ENCODE results near the gene CS.
"Not testable (repeated sequence)": the region's sequence is repeated elsewhere in the genome, so short reads cannot be mapped to it uniquely, and the experiment has no call there.

The CS gene

DNA sequence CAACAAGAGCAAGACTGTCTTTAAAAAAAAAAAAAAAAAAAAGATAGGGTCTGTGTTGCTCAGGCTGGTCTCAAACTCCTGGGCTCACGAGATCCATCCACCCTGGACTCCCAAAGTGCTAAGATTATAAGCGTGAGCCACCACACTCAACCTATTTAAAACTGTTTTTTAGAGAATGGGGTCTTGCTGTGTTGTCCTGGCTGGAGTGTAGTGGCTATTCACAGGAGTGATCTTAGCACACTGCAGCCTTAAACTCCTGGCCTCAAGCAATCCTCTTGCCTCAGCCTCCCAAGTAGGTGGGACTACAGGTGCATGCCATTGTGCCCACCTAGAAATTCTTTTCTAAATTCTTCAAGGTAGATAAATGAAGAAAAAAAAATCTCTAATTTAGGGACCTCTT, 25.8 kb downstream of the CS start:
- DNase-seq = no peak

DNA sequence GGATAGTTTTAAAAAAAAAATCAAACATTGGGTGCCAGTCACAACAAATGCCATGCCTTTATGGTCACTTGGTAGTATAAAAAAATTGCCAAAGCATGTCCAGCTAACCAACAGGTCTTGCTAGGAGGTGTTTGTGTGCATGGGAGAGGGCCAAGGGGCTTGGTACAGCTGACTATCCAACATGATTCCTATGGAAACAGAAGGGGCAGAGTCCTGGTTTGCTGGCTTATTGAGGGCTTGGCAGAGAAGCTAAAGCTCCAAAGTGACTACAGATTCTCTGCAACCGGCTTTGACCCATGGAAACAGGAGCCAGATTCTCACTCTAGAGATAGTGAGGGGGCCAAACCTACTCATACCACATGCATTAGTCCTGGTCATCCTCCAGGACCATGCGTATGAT, 27.7 kb downstream of the CS start:
- not testable (repeated sequence) for DNase-seq

- DNase-seq = no peak
Measured at GRCh38 chr12:56271031-56271430, 29.1 kb downstream of the CS start.

DNA sequence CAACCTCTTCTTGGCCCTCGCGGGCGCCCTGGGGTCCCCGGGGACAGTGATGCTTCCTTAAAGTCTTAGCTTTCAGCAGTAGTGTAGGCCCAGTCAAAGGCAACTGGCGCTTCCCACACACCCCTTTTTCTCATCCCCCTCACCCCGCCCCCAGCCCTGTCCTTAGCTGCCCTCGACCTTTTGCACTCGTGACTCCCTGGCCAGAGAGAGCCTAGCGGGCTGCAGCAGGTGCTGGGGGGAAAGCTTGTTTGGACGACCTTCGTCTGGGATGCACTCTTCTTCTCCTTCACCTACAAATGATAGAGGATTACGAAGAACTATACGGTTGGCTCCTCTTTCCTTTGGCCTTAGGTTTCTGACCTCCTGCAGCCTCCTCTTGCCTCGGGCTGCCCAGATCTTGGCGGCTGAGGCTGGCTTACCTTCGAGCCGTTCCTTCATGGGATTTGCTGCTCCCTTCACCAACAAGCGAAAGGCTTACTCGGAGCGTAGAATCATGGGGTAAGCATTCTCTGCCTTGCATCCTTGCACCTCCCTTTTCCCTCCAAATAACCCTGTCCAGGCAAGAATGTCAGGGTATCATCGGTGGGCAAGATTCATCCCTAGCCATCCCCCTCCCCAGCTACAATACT, 32.6 kb downstream of the CS start:
- no peak for DNase-seq

GRCh38 chr12:56266693-56267442, 33.3 kb downstream of the CS start, which contains the start of gene COQ10A:
Gene COQ10A (plus strand): TSS chr12:56266942. CDS start chr12:56267119, 177 bp downstream.
- peak; percentile 68 to 74 for DNase-seq

- not testable (repeated sequence) for DNase-seq
Measured at GRCh38 chr12:56266068-56266692, 34.0 kb downstream of the CS start.

- not testable (repeated sequence) for DNase-seq
Measured at GRCh38 chr12:56262955-56263354, 37.2 kb downstream of the CS start.

GRCh38 chr12:56261503-56262232, 38.5 kb downstream of the CS start:
- DNase-seq = no peak

GRCh38 chr12:56260921-56261320, 39.2 kb downstream of the CS start:
- DNase-seq = no peak

DNA sequence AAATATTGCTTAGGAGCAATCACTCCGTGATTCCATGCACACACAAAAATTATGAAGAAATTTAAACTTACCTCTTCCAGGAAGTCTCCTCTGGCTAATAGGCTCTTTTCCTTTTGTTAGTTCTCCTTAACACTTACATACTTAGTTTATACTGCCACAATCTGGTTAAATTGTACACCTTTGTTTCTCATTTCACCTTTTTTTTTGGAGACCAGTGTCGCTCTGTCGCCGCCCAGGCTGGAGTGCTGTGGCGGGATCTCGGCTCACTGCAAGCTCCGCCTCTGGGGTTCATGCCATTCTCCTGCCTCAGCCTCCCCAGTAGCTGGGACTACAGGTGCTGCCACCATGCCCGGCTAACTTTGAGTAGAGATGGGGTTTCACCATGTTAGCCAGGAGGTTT, 39.8 kb downstream of the CS start:
- no peak for DNase-seq

DNA sequence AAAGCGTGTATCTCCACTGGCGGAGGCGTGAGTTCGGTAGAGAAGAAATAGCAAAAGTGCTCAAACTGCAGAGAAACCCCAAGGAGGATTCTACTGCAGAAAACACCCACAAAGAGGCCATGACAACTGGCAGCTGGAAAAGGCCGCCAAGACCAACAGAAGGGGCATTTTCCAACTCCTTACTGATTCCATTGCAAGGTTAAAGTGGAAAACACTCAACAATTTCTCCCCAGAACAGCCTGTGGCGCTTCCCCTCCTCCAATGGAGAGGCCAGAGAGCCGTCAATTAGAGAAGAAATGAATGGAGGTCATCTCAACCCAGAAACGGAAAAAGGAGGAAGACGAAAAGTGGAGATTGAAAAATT, 41.3 kb downstream of the CS start:
- DNase-seq = no peak

DNA sequence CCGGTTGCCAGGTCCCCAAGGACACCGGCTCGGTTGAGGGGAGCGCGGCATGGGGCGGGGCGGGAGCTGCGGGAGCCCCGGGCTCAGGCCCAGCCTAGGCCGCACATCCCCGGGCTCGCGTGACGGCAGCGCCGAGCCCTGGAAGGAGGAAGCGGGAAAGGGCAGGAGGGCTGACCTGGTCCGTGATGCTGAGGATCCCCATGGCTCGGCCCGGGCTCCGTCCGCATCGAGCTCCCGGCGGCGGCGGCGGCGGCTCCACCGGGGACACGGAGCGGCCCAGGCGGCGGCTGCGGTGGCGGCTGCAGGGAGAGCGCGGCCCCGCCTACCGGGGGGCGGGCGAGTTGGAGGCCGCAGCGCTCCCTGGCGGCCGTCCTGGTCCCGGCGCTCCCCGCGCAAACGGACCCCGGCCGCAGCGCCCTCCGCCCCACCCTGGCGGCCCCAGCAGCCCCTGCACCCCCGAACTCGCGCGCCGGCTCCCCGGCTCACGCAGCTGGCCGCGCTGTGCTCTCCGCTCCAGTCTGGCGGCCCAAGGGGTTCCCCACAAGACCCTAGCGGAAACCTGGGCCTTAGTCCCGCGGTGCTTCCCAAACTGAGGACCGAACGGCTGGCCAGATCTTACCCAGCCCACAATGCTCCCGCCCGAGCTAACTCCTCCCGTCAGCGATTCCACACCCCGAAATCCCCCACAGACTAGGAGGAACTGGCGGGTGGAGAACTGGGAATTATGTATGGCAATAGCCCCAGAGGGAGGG, 41.9 kb downstream of the CS start, which contains the start of gene ANKRD52:
ANKRD52 (minus strand) TSS at position 317 of the 752 bp plus-strand sequence; CDS start at position 202, 115 bp downstream.
- DNase-seq = peak; percentile 70 to 78

GRCh38 chr12:56257491-56258067, 42.6 kb downstream of the CS start:
- DNase-seq = peak in 1 of 2 donors; percentile 9

DNA sequence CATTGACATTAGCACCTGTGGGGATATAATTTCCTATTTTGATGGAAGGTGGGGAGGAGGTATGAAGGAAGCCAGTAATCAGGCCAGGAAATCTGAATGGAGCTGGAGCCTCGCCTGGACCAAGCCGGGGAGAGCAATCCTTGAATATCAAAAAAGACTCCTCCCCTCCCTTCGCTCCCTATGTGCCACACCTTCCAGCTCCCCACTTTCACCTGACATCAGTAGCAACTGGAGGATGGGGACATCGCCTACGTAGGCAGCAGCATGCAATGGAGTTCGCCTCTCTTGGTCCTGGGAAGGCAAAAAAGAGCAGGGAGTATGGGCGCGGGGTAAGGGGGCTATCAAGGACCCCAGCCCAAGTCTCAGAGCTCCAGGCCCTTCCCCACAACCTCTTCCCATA, 43.1 kb downstream of the CS start:
- DNase-seq = no peak

DNA sequence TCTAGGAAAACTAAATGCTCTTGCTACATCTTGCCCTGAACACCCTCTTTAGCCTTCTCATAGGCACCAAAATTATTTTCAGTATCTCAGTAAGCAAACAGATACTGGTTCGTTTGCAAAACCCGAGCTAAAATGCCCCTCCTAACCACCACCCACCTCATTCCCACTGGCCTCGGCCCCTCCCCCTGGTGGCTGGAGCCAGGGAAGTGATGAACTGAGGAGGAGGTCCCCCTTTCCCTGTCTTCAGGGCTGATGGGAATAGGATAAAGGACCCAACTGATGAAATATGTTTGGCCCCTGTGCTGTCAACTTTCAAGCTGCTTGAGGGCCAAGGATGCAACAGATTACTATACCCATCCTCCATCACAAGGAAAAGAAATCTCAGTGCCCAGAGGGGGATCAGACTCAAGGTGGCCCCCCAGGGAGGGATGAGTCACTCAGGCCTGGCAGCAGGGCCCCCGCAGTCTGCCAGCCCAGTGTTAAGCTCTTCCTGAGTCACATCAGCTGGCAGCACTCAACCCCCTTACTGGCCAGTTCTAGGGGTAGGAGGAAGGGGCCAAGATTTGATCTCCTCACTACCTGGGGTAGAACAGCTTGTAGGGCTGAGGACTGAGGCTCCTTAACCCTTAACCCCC, 43.7 kb downstream of the CS start:
- no peak for DNase-seq

DNA sequence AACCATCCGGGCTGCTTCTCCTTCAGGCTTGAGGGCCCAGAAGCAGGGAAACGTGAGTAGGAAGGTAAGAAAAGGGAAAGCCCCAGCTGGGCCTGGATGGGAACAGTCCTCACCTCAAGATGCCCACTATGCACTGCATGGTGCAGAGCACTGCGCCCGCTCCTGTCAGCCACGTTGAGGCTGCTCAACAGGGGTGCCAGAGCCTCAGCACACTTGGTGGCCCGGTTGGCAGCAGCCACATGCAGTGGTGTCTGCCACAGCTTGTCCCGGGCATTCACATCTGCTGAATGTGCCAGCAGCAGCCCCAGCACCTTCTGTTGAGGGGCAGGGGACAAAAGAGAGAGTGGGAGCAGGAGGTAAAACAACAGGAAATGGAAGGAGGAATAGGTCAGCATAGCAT, 44.5 kb downstream of the CS start:
- no peak for DNase-seq

GRCh38 chr12:56253091-56253490, 47.0 kb downstream of the CS start:
- no peak for DNase-seq

DNA sequence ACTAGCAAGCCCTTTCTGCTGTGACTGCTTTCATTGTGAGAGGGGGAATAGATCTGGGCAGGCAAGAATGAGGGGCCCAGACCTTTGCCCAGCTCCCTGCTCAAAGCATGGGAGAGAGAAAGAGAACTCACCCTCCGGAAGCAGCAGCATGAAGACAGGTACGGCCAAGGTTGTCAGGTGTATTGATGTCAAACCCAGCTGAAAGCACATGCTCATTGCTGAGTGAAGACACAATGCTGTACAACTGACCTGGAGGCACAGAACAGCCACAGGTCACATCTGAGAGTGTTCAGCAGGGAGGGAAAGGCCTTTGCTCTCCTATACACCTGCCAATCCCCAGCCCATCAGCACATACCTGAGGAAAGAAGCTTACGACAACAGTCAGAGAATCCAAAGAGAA, 47.5 kb downstream of the CS start:
- no peak for DNase-seq

DNA sequence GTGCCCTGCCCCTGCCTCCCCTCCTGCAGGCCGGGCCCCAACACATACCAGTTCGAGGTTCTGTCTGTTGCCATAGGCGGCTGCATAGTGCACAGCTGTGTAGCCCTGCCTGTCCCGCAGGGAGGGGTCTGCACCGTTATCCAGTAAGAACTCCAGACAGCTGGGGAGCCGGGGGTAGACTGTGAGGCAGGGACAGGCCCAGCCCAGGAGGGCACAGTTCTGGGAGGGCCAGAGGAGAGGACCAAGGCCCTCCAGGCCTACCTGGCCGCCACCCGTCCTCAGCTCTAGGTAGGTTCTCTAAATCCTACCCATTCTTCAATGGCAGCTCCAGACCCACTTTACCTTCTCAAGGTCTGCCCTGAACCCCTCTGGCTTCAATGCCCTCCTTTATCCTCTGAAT, 51.4 kb downstream of the CS start:
- no peak for DNase-seq

GRCh38 chr12:56247923-56248322, 52.2 kb downstream of the CS start:
- DNase-seq = no peak

GRCh38 chr12:56244494-56244893, 55.6 kb downstream of the CS start:
- DNase-seq = no peak
